Rectal smooth muscle tissue (tissue), 1 donor: Measurements from ENCODE around the gene CCDC158.

Experiments used
- H3K27ac ChIP-seq: one replicate; pipeline ENCODE4 v1.7.0; 2013; ENCODE audit warnings: low read depth, low read length, inconsistent platforms
- H3K27me3 ChIP-seq: one replicate; pipeline ENCODE4 v1.7.0; 2013; ENCODE audit warnings: low read length; ENCODE audit not compliant: control insufficient read depth, insufficient read depth
- H3K36me3 ChIP-seq: one replicate; pipeline ENCODE4 v1.7.0; 2013; ENCODE audit warnings: low read length; ENCODE audit not compliant: control insufficient read depth, insufficient read depth
- H3K4me1 ChIP-seq: one replicate; pipeline ENCODE4 v1.7.0; 2013; ENCODE audit warnings: low read length; ENCODE audit not compliant: control insufficient read depth, insufficient read depth
- H3K4me3 ChIP-seq: one replicate; pipeline ENCODE4 v1.7.0; 2013; ENCODE audit warnings: low read length
- H3K9ac ChIP-seq: one replicate; pipeline ENCODE4 v1.7.0; 2013; ENCODE audit warnings: low read length

The CCDC158 gene

GRCh38 chr4:76420188-76420761, 666 bp downstream of the CCDC158 start:
- Histone ChIP-seq H3K27me3 (no peaks in the 10 kb centered on the region), H3K4me1 (no peaks in the 10 kb centered on the region), H3K9ac (peak overlapping the region; percentile 30), H3K36me3 (no peaks in the 10 kb centered on the region), H3K4me3 (peak overlapping the region; percentile 62), H3K27ac (no peak overlapping the region)

- H3K9ac ChIP-seq = no peak overlapping the region
- no peak overlapping the region for H3K27ac ChIP-seq
- no peak overlapping the region for H3K4me3 ChIP-seq
- no peaks in the 10 kb centered on the region for H3K36me3 ChIP-seq
- no peaks in the 10 kb centered on the region for H3K27me3 ChIP-seq
- no peaks in the 10 kb centered on the region for H3K4me1 ChIP-seq
These were observed 10.3 kb downstream of the CCDC158 start for GRCh38 chr4:76410636-76411035.

DNA sequence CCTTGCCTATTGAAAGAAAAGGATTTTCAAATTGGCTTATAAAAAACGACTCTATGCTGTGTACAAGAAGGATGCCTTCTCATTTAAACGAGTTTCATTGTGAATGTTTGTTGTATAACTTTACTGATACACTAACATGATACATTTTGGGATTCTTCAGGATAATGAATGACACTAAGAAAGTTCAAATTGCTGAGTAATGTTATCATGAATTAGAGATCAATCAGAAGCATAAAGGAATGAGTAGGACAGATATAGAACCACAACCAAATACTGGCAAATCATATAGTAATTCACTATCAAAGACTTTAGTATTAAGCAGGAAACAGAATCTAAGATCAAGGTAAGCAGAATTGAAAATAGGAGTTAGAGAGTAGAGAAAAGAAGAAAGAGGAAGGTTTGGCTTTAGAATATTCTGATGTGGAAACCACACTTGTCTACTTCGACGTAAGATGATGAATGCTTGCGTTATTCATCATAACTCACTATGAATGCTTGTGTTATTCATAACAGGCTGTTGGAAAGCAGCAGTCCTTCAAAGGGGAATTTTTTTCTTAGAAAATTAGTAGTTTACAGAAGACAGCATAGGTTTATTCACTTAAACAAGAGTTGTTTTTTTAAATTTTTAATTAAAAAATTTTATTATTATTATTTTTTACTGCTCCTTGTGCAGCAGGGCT, 13.4 kb downstream of the CCDC158 start:
- no peaks in the 10 kb centered on the region for H3K27me3 ChIP-seq
- H3K4me3 ChIP-seq = no peak overlapping the region
- H3K27ac ChIP-seq = no peak overlapping the region
- H3K9ac ChIP-seq = no peak overlapping the region
- H3K4me1 ChIP-seq = no peaks in the 10 kb centered on the region
- no peaks in the 10 kb centered on the region for H3K36me3 ChIP-seq

- Histone ChIP-seq H3K27ac (no peak overlapping the region), H3K4me1 (no peaks in the 10 kb centered on the region), H3K27me3 (no peaks in the 10 kb centered on the region), H3K36me3 (no peaks in the 10 kb centered on the region), H3K9ac (no peak overlapping the region), H3K4me3 (no peak overlapping the region)
These were observed 14.9 kb downstream of the CCDC158 start for GRCh38 chr4:76406081-76406480.

GRCh38 chr4:76401654-76402053, 19.3 kb downstream of the CCDC158 start:
- H3K4me1 ChIP-seq = no peaks in the 10 kb centered on the region
- H3K4me3 ChIP-seq = no peak overlapping the region
- H3K36me3 ChIP-seq = no peaks in the 10 kb centered on the region
- H3K27me3 ChIP-seq = no peaks in the 10 kb centered on the region
- no peak overlapping the region for H3K27ac ChIP-seq
- no peak overlapping the region for H3K9ac ChIP-seq

GRCh38 chr4:76388160-76388908, 32.6 kb downstream of the CCDC158 start:
- H3K27ac ChIP-seq = no peak overlapping the region
- H3K36me3 ChIP-seq = no peaks in the 10 kb centered on the region

DNA sequence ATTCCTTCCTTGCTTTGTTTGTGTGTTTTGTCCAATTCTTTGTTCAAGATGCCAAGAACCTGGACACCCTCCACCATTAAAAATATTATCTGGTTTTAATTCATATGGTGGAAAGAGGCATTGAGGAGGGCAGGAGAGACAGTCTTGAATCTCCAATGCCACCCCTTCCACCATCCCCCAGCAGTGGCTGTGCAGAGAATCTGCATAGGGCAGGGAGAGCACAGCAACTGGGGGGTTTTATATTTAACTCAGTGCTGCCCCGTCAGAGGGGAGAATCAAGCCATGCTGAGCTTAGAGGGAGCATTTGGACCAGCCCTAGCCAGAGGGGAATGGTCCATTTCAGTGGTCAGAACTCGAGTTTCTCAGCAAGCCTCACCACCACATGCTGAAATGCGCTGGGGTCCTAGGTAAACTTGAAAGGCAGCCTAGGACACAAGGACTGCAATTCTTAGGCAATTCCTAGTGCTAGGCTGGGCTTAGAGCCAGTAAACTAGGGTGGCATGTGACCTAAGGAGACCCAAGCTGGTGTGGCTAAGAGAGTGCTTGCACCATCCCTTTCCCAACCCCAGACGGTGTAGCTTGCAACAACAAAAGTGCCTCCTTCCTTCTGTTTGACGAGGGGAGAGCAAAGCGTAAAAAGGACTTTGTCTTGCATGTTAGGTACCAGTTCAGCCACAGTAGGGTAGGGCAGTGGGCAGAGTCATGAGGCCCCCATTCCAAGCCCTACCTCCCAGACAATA, 34.2 kb downstream of the CCDC158 start:
- no peaks in the 10 kb centered on the region for H3K4me1 ChIP-seq
- H3K27ac ChIP-seq = no peak overlapping the region
- H3K36me3 ChIP-seq = no peaks in the 10 kb centered on the region
- H3K9ac ChIP-seq = no peak overlapping the region
- H3K4me3 ChIP-seq = no peak overlapping the region
- H3K27me3 ChIP-seq = no peaks in the 10 kb centered on the region

More at GRCh38 chr4:76388160-76388908, 32.6 kb downstream of the CCDC158 start:
- no peaks in the 10 kb centered on the region for H3K27me3 ChIP-seq
- H3K4me3 ChIP-seq = no peak overlapping the region
- H3K9ac ChIP-seq = no peak overlapping the region
- no peaks in the 10 kb centered on the region for H3K4me1 ChIP-seq

DNA sequence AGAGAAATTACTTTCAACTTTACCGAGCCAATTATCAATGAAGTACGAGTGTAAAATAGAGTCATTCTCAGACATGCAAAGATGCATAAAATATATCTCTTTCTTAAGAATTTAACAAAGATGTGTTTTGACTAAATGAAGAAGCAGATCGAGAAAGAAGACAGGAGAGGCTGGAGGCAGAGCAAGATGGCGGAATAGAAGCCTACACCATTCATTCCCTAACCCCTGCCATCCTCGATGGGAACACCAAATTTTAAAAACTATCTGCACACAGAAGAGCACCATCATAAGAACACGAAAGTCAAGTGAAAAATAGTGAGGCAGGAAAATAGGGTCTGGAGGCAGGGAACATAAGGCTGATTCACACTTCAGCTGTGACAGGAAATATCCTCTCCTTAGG, 35.0 kb downstream of the CCDC158 start:
- H3K36me3 ChIP-seq = no peaks in the 10 kb centered on the region
- H3K27me3 ChIP-seq = no peaks in the 10 kb centered on the region

GRCh38 chr4:76384052-76384451, 36.9 kb downstream of the CCDC158 start:
- Histone ChIP-seq H3K27ac (no peak overlapping the region), H3K9ac (no peak overlapping the region), H3K27me3 (no peaks in the 10 kb centered on the region), H3K36me3 (no peaks in the 10 kb centered on the region), H3K4me3 (no peak overlapping the region), H3K4me1 (no peaks in the 10 kb centered on the region)

More for the DNA sequence above, 35.0 kb downstream of the CCDC158 start:
- Histone ChIP-seq H3K4me3 (no peak overlapping the region), H3K9ac (no peak overlapping the region), H3K4me1 (no peaks in the 10 kb centered on the region), H3K27ac (no peak overlapping the region)

- H3K9ac ChIP-seq = no peak overlapping the region
- H3K27me3 ChIP-seq = no peaks in the 10 kb centered on the region
- no peaks in the 10 kb centered on the region for H3K4me1 ChIP-seq
- H3K27ac ChIP-seq = no peak overlapping the region
- no peaks in the 10 kb centered on the region for H3K36me3 ChIP-seq
- H3K4me3 ChIP-seq = no peak overlapping the region
These were observed 37.9 kb downstream of the CCDC158 start for GRCh38 chr4:76383001-76383400.

DNA sequence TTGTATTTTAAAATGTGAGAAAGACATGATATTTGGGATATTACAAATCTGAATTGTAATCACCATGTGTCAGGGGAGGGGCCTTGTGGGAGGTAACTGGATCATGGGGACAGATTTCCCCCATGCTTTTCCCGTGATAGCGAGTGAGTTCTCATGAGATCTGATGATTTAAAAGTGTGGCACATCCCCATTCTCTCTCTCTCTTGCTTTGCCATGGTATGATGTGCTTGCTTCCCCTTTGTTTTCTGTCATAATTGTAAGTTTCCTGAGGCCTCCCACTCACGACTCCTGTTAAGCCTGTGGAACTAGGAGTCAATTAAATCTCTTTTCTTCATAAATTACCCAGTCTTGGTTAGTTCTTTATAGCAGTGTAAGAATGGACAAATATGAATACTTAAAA, 39.0 kb downstream of the CCDC158 start:
- no peaks in the 10 kb centered on the region for H3K4me1 ChIP-seq
- H3K9ac ChIP-seq = no peak overlapping the region
- H3K36me3 ChIP-seq = no peaks in the 10 kb centered on the region
- no peaks in the 10 kb centered on the region for H3K27me3 ChIP-seq
- no peak overlapping the region for H3K4me3 ChIP-seq
- no peak overlapping the region for H3K27ac ChIP-seq

DNA sequence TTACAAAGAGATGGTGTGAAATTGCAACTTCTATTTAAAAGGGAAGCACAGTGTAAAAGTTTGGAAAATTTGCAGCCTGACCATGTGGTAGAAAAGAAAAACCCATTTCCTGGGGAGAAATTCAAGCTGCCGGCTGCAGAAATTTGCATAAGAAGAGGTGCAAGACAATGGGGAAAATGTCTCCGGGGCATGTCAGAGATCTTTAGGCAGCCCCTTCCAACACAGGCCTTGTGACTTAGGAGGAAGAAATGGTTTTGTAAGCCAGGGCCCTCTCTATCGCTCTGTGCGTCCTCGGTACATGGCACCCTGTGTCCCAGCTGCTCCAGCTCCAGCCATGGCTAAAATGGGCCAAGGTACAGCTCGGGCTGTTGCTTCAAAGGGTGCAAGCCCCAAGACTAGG, 40.4 kb downstream of the CCDC158 start:
- Histone ChIP-seq H3K4me3 (no peak overlapping the region), H3K9ac (no peak overlapping the region), H3K27ac (no peak overlapping the region), H3K36me3 (no peaks in the 10 kb centered on the region), H3K27me3 (no peaks in the 10 kb centered on the region), H3K4me1 (no peaks in the 10 kb centered on the region)
